ENCODE data around the gene SMIM10L2A.
"Not testable (repeated sequence)": the region's sequence is repeated elsewhere in the genome, so short reads cannot be mapped to it uniquely, and the experiment has no call there.

SMIM10L2A gene

GRCh38 chrX:135421932-135422809 is at the start of gene SMIM10L2A:
Gene SMIM10L2A, plus strand, starts transcription at chrX:135421944. Its CDS starts 188 bp downstream, at chrX:135422132.
- DNase-seq, result no peak

DNA sequence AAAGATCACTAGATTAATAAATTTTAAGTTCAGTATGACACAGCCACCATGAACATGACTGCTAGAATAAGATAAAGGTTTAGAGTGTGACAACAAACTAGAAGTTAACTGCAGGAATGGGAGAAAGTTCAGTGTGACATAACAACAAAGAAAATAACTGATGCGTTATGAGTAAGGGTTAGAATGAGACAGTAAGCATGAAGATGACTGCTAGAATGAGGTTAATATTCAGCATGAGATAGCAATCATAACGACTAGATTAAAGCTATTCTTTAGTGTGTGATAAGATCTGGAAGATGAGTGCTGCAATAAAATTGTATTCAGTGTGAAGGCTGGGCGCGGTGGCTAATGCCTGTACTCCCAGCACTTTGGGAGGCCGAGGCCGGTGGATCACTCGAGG is 48.4 kb upstream of the SMIM10L2A start:
- no peak for DNase-seq

GRCh38 chrX:135382260-135382659 is 39.5 kb upstream of the SMIM10L2A start:
- no peak for DNase-seq

DNA sequence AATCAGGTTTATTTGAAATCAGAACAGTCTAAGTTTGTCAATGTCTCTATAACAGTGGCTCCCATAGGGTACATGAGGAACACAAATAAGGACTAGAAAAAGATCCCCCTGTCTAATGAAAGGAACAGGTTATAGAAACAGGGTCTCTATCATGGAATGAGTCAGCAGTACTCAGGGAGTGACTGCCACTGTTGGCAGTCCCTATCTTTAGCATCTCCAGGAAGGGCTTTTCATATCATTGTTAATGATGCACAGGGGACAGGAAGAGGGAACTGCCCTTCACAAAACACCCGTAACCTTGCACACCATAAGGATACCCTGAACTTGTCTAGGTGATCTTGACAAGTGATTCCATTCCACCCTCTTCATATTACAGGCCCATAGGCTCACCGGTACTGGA is 38.5 kb upstream of the SMIM10L2A start:
- no peak for DNase-seq

DNA sequence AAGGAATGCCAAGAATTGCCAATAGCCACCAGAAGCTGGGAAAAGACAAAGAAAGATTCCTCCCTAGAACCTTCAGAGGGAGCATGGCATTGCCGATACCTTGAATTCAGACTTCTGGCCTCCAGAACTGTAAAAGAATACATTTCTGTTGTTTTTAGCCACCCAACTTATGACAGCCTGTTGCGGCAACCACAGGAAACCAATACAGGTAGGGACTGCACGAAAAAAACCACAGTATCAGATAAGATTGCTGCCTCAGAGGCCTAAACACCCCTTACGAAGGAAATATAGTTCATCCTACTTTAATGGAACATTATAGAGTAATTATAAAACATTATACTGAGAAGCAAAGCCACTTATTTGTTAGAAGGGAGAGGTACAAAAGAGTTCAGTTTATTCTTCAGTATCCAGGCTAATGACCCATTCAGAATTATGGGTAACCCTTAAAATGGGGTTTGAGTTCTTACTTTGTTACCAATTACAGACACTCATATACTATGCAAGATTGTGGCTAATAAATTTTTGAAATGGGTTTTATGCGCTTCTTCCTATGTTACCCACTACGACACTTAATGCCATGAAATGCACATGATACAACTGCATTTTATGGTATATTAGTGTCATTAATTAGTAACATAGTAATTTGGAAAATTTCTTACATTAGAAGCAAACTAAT is 37.4 kb upstream of the SMIM10L2A start:
- peak; percentile 30 for DNase-seq

DNA sequence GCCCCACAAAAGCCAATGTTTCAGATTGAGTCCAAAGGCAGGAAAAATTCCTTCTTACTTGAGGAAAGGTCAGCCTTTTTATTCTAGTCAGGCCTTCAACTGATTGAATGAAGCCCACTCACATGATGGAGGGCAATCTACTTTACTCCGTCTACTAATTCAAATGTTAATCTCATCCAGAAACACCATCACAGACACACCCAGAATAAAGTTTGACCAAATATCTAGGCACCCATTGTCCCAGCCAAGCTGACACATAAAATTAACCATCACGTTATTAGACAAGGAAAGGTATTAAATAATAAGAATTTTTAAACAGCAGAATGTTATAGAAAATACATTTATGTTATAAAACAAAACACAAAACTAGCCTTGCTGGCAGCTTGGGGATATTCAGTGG is 32.9 kb upstream of the SMIM10L2A start:
- no peak for DNase-seq

DNA sequence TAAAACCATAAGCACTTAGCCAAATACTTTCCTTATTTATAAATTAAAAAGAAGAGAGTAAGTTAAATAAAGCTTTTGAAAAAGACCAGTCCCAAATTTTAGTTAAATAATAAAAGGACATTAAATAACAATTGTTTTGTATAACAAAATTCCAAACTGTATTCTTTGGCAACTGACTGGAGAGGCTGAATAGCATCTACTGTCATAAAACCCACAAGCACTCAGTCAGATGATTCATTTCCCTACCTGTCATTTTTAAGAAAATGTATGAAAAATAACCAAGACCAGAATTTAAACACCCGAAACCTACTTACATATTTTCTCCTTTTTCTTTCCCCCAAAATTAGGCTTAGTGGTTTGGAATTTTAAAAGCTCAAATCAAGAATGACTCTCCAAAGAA is 32.5 kb upstream of the SMIM10L2A start:
- no peak for DNase-seq

DNA sequence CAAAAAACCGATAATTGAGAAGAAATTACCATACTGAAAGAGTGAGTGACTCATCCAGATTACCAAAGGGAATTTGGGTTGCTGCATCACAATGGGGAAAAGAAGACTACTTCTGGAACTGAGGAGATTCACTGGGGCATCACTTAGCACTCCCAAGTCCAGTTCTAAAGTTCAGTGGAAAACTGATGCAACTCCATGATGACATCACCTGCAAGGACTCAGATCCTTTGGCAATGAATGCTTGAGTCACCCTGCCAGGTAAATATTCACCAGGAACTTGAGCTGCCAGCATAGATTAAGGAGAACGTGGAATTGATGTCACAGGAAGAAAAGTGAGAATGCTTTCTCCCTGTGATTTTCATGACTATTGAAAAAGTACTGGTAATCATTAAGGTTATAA is 32.0 kb upstream of the SMIM10L2A start:
- DNase-seq, result no peak

GRCh38 chrX:135391734-135392133 is 30.0 kb upstream of the SMIM10L2A start:
- no peak for DNase-seq

DNA sequence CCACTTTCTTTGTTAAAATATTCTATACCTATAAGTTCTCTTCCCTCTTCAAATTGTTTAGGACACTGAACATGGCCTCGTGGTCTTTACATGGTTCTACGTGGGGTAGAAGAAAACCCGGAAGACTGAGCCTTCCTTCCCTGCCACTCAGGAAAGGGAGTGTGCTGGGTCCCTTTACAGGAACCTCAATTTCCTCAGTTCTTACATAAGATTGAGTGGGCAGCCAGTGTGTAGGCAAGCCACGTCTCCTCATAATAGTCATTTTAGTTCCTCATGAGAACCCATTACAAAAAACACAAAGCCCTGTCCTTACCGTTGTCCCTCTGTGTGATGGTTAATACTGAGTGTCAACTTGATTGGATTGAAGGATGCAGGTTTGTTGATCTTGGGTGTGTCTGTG is 28.7 kb upstream of the SMIM10L2A start:
- no peak for DNase-seq

DNA sequence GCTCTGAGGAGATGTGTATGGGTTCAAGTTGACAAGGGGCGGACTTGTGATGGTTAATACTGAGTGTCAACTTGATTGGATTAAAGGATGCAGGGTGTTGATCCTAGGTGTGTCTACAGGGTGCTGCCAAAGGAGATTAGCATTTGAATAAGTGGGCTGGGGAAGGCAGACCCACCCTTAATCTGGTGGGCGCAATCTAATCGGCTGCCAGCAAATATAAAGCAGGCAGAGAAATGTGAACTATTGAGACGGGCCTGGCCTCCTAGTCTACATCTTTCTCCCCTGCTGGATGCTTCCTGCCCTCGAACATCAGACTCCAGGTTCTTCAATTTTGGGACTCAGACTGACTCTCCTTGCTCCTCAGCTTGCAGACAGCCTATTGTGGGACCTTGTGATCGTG is 26.7 kb upstream of the SMIM10L2A start:
- no peak for DNase-seq

- no peak for DNase-seq
These were observed 25.6 kb upstream of the SMIM10L2A start for GRCh38 chrX:135396109-135396508.

DNA sequence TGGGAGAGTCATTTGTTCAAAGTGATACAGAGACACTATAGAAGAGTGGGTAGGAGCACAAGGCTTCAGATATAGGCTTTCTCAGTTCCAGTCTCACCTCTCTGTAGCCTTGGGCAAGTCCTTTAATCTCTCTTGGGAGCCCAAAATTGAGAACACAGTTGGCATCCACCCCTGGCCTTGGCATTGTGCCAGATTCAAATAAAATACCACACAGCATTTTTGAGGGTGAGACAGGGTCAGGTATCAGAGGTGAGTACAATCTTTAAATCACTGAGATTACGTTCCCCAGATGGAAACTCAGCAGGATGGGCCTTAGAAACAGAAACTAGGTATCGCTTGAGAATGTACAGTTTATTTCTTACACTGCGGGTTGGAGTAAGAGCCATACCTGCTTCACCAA is 25.2 kb upstream of the SMIM10L2A start:
- no peak for DNase-seq

- no peak for DNase-seq
These were observed 24.1 kb upstream of the SMIM10L2A start for GRCh38 chrX:135397652-135398051.

- DNase-seq, result no peak
These were observed 18.4 kb upstream of the SMIM10L2A start for GRCh38 chrX:135403374-135403773.

DNA sequence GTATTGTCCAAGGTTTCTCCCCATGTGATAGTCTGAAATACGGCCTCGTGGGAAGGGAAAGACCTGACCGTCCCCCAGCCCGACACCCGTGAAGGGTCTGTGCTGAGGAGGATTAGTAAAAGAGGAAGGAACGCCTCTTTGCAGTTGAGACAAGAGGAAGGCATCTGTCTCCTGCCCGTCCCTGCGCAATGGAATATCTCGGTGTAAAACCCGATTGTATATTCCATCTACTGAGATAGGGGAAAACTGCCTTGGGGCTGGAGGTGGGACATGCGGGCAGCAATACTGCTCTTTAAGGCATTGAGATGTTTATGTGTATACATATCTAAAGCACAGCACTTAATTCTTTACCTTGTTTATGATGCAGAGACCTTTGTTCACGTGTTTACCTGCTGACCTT is 15.3 kb upstream of the SMIM10L2A start:
- DNase-seq, result not testable (repeated sequence)

GRCh38 chrX:135408794-135409193 is 12.9 kb upstream of the SMIM10L2A start:
- no peak for DNase-seq

DNA sequence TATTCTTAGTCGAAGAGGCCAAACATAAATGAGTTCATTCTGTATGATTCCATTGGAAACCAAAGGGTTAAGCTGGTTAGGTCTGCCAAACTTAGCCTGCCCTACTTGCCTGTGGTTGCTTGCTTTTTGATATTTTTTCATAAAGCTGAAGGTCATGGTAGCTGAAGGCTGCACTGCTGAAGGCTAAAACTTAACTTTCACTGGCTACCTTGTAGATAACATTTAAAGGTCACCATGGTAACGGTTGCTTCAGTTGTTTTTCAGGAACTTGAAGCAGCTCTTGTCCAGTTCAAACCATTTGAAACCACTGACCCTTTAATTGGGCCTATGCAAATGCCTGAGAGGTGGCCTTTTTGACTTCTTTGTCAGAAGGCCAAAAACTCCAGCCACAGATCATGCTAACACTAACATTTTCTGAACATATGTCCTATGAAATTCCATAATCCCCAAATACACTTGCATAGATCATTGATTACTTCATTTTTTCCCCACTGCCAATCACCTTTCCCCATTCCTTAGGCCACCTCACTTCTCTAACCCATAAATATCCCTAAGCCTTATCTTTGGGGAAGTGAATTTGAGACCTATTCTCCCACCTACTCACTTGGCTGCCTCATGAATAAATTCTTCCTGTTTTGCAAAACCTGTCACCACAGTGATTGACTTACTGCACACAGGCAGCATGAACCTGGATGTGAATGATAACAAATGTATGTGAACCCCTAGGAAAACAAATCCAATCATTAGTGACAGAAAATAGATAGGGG is 10.7 kb upstream of the SMIM10L2A start:
- no peak for DNase-seq

DNA sequence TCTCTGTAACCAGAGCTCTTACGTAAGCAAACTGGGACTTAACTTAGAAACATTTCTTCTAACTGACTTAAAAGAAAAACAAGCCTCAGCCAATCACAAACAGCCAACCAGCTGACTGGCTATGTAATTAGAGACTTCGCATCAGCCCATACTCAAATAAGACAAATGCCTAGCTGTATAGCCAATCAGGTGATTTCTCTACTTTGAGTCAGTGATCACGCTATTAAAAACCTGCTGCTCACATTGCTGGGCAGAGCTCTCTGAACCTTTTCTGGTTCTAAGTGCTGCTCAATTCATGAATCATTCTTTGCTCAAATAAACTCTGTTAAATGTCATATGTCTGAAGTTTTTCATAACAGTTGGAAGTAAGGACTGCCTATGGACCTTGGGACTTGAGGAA is 9.9 kb upstream of the SMIM10L2A start:
- DNase-seq, result no peak

GRCh38 chrX:135416546-135416945 is 5.2 kb upstream of the SMIM10L2A start:
- DNase-seq, result no peak

DNA sequence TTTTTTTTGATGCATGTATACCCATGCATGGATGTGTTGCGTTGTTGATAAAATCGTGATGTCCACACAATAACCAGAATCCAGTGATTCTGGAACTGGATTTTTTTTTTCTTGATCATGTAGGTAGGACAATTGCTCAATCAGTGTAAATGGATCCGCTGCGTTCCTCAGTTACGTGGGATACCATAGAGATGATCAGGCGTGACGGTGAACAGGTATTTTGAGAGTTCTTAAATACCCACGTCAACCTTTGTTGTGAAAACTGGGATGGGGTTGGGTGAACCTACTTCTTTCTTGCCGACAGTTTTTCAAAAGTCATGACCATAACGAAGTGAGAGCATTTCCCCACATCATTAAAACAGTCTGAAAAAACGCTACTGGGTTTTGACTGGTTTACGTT is 913 bp upstream of the SMIM10L2A start:
- no peak for DNase-seq

GRCh38 chrX:135421537-135421931 is 210 bp upstream of the SMIM10L2A start:
- peak; percentile 90 for DNase-seq

GRCh38 chrX:135422810-135423168 is 1.0 kb downstream of the SMIM10L2A start:
- DNase-seq, result not testable (repeated sequence)
